ENCODE results near the gene MRAP.

GRCh38 chr21:32316361-32317215 lies 17.9 kb downstream of the MRAP start:
- TF ChIP-seq CTCF (conservative IDR thresholded peaks at IDR 0.05; ENCODE audit: low read depth, low read length) (no peak), EZH2 (IDR thresholded peaks at IDR 0.05; ENCODE audit: borderline replicate concordance, low read depth, low read length, poor library complexity, severe bottlenecking) (no peak)

Measured in A673 (cell line).